ENCODE data around the gene DAAM1. TPM values are rescaled to one million over a fixed set of nuclear protein-coding genes. Genes with fewer than 3 reads are reported as not detected.

Gene DAAM1
- polyA plus RNA-seq, 5 donors: 33.6 to 64.3 (median 55.8) TPM

DNA sequence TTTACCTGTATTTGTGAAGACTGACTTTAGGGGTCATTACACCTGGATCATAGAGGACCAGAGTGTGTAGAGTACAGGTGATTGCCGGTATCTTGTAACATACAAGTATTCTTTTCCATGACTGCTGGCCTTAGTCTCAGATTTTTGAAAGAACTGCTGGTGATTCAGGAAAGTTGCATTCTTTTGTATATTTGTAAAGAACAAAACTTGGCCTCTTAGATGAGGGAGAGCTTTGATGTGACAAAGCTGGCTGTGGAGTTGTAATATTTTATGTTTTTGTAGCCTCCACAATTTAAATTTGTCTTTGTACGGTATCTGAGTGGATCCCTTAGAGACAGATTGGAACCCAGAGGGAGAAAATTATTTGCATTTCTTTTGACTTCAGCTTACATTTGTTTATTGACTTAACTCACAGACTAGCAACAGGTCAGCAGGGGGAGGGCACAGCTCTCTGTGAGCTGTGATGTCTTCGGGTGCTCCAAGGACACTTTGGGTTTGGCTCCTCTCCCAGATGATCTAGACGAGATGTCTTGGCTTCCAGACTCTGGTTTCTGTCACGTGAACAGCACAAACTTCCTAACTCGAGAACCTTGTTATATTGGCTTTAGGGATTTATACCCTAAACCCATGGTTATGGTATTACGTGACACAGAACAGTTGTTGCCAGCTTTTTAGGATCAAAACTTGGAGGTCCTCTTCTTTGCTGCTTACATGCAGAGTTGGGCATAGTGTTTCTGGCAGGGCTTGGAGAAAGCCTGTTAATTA, 65.9 kb downstream of the DAAM1 start:
- peak; percentile 86 to 90 for DNase-seq

DNA sequence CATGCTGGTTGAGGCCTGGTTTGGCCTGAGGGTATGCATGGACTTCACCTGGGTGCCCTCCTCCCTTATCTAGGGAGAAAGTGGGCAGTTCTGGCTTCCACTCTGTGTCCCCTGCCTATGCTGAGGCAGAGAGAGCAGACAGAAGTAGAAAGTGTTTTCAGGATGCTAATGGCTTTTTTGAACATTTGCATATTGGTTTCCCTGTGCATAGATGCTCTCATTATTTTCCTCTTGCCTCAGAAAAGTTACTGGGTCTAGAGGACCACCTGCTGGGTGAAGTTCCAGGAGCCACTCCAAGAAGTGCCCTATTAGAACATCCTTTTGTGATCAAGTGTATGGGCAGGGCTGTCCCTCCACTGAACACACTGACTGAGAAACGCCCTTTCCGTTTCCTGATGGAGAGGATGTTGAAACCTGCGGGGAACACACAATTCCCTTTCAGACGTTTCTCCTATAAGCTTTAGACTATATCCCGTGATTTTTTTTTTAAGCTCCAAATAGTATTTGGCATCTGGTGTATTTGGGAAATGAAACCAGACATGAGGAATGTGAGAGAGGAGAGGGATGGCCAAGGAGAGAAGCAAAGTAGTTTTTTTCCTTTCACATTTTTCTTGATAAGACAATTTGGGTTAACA, 66.6 kb downstream of the DAAM1 start:
- DNase-seq: no peak

DNA sequence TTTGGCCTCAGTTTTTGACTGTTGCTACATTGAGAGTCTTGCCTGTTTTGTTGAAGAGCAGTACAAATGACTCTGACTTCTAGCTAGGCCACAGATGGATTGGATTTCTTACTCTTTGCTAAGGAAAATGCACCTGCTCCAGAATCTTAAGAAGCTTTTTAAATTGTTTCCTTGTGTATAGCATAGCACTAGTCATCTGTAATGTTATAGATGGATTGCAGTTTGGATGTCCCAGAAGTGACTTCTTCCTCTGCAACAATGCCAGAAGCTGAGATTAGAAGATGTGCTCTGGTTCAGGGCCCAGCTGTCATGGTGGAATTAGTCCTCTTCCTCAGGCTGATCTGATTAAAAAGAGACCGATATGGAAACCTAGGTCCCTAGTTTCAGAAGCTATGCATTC, 67.9 kb downstream of the DAAM1 start:
- no peak for DNase-seq

DNA sequence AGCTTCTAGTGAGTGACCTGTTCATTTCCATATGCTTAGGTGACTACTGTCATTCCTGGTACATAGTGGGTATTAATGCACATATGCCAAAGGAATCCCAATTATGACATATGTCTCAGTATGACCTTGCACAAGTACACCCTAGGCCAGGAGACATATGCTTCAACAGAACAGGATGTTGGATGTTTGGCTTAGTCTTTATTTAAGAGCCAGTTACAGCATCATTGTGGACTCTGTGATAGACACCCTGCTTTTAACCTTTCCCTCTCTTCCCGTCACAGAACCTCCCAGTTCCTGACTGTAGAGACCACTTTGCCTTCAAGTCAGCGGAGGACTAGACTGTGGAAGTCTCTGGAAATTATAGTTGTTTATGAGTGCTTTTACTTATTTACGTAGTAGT, 72.9 kb downstream of the DAAM1 start:
- no peak for DNase-seq

DNA sequence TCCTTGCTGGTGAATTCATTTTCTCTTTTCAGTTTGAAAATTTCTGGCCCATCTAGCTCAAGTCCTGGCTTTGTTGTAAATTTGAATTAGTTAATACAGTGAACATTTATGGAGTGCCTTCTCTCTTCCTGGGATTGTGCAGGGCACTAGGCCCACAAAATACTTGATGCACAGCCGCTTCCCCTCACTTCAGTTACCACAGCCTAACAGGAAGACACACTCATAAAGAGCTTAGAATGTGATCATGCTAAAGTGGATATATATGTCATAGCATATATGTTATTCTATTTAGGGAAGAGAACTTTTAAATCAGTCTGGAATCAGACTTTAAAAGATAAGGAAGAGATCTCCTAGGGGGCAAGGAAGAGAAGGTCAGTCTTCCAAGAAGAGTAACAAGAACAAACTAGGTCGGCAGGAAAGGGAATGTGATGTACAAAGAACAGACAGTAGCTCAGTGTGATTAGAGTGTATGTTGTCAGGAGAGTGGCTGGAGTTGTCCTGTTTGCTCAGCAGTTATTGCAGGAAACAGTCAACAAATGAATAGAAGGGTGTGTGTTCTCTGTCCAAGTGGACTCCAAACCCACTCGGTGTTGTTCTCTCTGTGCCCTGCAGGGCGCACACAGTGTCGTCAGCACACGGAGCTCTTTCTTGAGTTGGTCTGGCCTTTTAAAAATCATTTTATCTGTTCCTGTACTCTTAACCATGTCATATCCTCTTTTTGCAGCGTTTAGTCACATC, 74.4 kb downstream of the DAAM1 start:
- DNase-seq: no peak

DNA sequence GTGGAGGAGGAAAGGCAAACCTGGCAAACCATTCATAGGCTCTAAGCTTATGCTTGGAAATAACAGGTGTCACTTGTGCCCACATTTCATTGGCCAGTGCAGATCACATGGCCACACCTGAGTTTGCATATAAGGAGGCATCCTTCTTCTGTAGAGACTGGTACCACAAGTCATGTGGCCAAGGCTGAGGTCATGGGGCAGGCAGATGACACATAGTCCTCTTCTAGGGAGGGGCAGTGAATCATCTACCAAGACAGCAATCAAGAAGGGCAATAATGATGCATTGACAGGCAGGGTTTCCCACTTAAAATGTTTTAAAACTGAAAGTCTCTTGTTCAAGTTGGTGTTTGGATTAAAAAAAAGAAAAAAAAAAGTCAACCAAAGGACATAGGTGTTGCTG, 77.3 kb downstream of the DAAM1 start:
- no peak for DNase-seq

DNA sequence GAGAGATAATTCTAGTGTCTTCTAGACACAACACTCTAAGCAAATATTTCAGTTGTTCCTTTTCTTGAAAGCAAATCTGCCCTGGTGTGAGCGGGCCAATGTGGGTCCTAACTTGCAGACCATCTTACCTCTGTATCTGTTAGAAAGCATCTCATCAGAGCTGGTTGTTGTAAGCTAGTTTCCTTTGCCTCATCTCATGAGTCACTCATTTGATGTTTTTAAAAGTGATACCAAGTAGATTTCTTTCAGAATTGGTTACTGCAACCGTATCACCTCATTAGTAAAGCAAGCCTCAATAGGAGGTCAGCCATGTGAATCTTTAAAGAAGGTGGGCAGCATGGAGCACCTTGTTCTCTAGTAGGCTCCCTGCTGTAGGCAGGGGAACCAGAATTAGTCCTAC, 78.6 kb downstream of the DAAM1 start:
- no peak for DNase-seq

DNA sequence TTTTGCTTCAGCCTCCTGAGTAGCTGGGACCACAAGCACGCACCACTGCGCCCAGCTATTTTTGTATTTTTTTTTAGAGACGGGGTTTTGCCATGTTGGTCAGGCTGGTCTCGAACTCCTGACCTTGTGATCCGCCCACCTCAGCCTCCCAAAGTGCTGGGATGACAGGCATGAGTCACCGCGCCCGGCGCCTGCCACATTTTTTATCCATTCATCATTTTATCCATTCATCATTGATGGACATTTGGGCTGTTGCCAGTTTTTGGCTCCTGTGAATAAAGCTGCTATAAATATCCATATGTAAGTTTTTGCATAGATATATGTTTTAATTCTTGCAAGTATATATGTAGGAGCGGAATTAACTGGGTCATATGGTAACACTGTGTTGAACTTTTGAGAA, 79.5 kb downstream of the DAAM1 start:
- DNase-seq: no peak

DNA sequence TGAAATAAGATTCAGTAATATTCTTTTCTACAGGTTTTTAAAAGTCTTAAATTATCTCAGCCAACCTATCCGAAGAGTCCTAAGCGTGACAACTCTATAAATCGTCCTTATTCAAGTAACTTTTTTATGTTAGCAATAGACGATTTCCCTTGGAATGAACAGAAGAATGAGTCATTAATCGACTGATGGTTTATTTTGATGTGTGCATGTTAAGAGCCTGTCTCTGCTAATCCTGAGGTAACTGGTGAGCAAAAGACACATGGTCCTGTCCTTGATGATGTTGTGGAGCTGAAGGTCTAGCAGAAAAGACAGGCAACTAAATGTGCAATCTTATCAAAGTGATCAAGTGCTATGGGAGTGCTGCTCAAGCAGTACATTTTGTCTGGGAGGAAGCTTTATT, 80.4 kb downstream of the DAAM1 start:
- DNase-seq: no peak

DNA sequence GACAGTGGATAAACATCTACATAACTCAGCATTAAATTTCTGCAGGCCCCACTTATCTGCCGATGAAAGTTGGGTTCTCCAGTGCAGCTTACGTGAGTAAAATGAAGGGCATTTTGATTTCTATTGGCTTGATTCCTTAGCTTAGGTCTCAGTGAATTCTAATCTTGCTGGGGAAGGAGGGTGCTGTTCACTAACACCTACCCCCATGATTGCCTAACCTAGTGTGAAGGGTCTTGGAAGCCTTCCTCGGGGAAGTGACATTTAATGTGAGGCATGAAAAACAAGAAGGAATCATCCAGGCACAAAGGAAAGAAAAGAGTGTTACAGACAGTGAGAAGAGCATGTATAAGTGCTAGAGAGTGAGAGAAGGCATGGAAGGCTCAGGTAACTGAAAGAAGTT, 81.0 kb downstream of the DAAM1 start:
- no peak for DNase-seq

DNA sequence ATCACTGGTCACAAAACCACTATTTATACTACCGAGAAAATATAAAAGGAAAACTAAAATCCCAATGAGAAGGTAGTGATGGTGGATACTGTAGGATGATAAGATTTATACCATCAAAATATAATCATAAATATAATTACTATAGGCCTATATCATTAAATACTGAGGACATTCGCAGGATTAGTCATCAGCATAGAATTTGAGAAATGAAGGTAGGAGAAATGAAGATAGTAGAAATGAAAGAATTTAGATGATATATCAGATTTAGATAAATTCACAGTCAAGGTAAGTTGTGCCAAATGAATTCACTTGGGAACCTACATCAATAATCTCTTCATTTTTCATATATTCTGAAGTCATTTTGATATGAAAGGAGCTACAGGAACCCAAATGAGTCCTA, 82.8 kb downstream of the DAAM1 start:
- DNase-seq: no peak

DNA sequence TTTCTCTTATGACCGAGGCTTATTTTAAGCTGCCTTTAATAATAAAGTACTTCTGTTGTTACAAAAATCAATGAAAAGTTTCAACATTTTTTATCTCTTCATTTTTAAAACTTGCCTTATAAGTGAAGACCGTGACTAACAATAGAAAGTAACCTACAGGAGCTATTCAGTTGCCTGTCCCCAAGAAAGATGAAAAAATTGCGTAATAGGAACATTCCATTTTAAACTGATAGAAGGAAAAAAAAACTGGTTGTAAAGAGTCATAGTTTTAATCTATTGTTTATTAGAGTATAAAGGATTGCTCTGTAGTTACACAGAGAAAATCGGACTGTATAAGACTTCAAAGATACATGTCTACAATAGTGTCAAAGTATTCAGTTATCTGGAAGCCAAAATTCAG, 83.3 kb downstream of the DAAM1 start:
- no peak for DNase-seq

DNA sequence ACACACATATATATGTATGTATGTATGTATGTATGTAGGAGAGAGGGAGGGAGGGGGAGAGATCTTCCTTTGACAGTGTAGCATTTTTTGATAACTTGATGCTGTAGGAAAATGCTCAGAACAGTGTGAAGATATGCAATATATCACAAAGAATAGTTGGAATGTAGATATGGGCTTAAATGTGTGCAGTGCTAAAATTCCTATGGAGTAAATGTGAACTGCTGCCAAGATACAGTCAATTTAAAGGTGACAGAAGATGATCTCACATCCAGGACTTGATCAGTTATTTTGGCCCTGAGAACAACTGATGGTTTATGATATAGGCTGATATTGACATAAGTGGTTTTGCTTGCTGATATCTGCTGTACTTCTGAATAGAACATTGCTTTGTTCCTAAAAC, 84.2 kb downstream of the DAAM1 start:
- DNase-seq: no peak

DNA sequence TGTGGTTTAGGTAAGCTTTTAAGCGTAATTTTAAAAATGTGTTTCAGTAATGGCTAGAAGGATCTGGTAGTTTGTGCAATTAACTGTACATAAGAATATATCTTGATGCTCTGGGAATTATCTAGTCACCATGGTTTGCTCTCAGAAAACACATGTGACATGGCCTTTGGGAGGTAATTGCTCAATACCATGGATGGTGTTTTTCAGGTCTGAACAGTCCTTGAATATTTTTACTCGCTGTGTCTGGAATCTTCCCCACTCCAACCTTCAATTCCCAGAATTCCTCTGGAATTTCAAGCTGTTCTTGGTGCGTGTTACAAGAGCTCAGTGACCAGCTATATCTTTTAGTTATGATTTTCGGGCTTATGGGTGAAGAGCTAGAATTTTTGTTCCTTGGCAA, 85.3 kb downstream of the DAAM1 start:
- DNase-seq: no peak

DNA sequence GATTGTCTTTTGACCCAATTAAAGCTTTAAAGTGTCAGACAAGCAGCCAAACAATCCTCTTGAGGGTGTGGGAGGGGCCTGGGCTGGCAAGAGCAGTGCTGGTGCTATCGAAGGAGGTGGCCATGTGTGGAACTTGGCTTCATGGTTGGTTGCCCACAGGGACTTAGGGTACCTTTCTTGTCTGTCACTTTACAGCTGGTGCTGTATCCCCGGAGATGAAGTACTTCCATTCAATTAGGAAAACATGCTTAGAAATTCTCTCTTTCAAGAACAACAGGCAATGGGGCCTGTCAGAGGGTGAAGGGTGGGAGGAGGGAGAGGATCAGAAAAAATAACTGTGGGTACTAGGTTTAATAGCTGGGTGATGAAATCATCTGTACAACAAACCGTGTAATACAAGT, 86.5 kb downstream of the DAAM1 start:
- DNase-seq: no peak

DNA sequence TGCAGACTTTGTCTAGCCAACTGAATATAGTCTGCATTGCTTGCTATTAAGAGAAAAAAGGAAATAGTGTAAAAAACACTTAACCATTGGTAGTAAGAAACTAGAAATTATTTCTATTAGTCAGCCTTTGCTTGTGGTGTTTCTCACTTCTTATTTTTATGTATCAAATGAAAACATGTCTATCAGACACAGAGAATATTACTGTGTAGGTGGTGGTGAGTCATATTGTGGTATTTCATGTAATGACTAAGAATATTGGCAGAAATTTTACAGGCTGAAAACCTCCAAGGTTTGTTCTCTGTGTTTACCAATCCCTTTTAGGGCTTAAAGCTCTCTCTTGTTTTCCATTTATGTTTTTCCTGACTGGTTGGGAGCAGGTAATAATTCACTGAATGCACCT, 87.2 kb downstream of the DAAM1 start:
- no peak for DNase-seq

DNA sequence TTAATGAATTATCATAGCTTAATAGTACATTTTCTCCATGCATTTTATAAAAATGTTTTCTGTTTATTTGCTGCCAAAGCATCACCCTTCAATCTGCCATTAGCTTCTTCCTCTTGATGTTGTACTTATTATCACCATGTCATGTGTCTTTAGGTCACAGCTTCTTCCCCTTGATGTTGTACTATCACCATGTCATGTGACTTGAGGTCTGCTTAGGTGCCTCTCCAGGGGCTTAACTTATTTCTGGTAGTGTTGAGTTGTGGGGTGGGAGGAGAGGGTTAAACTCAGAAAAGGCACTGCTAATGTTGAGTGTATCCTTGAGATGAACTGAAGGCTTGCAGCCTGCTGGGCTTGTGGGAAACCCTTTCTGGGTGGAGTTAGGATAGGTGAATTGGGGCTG, 87.8 kb downstream of the DAAM1 start:
- DNase-seq: no peak

DNA sequence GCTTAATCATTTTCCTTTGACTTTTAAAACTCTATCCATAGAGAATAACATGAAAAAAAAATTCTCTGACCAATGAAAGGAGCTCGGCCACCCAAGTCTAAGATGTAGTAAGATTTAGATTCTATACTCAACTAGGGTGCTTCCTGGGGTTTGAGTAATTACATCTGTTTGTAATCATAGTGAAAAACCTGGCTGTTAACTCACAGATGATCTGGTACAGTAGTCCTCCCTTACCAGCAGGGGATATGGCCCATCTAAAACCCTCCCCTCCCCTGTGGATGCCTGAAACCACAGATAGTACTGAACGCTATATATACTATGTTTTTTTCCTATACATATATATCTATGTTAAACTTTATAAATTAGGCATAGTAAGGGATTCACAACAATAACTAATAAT, 89.2 kb downstream of the DAAM1 start:
- no peak for DNase-seq

DNA sequence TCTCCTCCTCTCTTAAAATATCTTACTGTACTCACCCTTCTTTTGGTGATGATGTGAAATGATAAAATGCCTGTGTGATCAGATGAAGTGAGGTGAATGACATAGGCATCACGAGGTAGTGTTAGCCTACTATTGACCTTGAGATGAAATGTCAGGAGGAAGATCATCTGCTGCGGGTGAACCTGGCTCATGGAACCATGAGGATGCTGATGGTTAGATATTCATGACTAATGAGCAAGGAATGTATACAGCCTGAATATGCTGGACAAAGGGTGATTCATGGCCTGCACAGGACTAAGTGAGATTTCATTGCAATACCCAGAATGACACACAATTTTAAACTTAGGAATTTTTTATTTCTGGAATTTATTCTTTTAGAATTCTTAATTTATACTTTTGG, 89.6 kb downstream of the DAAM1 start:
- DNase-seq: no peak

DNA sequence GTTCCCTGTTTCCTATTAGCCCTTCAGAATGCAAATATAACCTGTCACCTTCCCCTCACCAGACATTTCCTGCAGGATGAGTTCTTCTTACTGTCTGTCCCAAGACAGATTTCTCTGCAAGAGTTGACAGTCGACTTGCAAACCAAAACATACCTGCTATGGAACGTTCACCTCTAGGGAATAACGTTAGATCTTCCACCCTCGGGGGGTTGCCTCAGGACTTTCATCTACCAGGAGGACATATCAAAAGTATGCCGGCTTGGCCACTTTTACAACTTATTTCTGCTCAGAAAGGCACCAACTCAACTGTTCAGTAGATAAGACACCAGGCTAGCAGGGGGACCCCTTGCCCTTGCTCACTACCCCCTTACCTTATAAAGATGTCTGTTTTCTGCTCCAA, 92.5 kb downstream of the DAAM1 start:
- no peak for DNase-seq

DNA sequence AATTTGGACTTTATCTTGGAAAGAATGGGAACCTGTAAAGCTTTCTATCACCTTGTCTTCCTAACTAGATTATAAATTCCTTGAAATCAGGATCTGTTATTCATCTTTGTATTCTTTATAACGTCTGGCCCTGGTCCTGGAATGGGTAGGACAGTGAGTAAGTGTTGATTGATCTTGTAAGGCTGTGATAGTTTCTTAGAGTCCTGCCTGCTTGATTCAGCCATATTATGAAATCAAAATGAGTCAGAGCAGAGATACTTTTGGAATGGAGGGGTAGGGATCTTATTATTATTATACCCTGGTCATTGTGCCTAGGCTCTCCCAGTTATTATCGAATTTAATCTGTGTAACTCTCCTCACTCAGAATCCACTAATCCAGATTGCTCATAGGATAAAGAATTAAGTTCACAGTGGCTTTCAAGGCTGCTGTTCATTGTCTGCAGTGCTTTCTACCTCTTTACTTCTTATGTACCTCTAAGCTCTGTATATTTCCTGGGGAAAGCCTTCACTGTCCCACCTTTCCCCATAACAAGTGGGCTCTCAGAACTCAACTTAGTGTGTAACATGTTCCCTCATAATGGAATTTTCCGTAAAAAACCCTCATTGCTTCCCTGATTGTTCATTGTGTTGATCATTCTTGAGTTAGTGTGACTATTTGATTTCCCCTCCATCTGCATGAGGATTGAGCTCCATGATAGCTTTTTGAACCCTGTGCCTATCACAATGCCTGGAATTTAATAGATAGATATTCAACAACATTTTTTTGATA, 93.3 kb downstream of the DAAM1 start:
- DNase-seq: no peak

DNA sequence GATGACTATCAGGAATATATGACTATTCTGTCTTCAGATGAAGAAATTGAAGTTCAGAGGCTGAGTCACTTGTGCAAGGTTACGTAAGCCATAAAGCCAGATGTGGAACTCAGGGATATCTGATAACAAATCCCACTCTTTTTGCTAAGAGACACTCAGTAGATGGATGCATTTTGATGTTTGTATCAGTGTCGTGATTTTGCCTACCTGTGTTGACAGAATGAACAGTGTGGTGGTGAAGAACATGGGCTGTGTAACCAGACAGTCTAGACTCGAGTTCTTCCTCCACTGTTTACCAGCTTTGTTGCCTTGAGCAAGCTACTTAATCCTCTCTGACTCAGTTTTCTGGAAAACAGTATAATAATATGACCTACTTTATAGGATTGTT, 93.9 kb downstream of the DAAM1 start:
- DNase-seq: no peak

DNA sequence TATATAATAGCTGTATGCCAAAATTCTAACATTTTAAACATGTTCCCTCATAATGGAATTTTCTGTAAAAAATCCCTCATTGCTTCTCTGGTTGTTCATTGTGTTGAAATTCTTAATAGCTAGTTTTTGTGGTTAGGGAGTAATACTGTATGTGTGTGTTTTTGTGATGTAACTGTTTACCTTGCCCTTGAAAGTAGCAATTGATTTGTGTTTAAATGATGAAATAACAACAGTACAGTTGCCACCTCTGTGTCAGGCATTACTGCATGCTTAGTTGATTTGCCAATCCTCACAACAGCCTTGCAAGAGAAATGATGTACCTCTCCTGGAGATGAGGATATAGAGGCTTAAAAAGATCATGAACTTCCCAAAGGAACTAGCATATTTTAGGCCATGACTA, 94.9 kb downstream of the DAAM1 start:
- DNase-seq: no peak
